Brain microvascular endothelial cell (primary cell): Measurements from ENCODE around the gene DLG2.
"Not testable (repeated sequence)": the region's sequence is repeated elsewhere in the genome, so short reads cannot be mapped to it uniquely, and the experiment has no call there.

Experiments used
- DNase-seq: peaks from one replicate; pipeline ENCODE4 v3.0.0-alpha.2; 2020
- H3K27ac ChIP-seq: fragments of 250-450 bp; sonication (Bioruptor Pico); 2 replicates; pipeline ENCODE4 v1.5.1; 2020; ENCODE audit warnings: mild to moderate bottlenecking, moderate library complexity
- H3K27me3 ChIP-seq: fragments of 250-450 bp; sonication (Bioruptor Pico); replicated peaks from 2 replicates; pipeline ENCODE4 v1.5.1; 2020; ENCODE audit warnings: mild to moderate bottlenecking
- H3K36me3 ChIP-seq: fragments of 250-450 bp; sonication (Bioruptor Pico); replicated peaks from 2 replicates; pipeline ENCODE4 v1.5.1; 2020; ENCODE audit warnings: mild to moderate bottlenecking
- H3K4me3 ChIP-seq: 2 replicates; pipeline ENCODE4 v1.5.1; 2011; ENCODE audit warnings: low read depth, mild to moderate bottlenecking, control low read depth, low read length, moderate library complexity
- CTCF ChIP-seq: IDR thresholded peaks from 2 replicates; pipeline ENCODE4 v1.5.1; 2011; ENCODE audit warnings: low read depth, mild to moderate bottlenecking, moderate library complexity, low read length, control low read depth, inconsistent platforms; ENCODE audit errors: missing control alignments
- in situ Hi-C: cut with HindIII; loops from 2 replicates; pipeline ENCODE4 v1.10.0; 2017; ENCODE audit warnings: low sequenced_read_pairs, low pct_ligation_motif_present

The DLG2 gene

GRCh38 chr11:85385547-85385946 is 241.6 kb downstream of the DLG2 start:
- in situ Hi-C loops = no loop called here

DNA sequence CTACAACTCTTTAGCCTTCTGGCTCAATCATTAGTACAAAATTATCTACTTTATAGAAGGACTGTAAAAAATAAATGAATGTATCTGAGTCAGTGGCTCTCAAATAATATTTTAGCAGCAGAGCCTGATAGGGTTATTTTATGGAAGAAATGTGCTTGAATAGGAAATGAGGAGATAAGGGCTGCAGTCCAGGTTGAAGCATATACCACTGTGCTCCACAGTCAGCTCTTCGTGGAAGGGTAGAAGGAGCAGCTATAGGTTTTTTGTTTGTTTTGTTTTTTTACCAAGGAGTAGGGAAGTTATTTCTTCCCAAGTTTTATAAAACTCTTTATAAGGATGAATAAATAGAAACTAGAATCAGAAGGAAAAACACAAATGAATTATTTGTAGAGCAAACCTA is 242.0 kb downstream of the DLG2 start:
- DNase-seq = no peak
- H3K36me3 ChIP-seq = no peaks in the 10 kb centered on the region
- H3K27ac ChIP-seq = no peak overlapping the region
- H3K27me3 ChIP-seq = no peaks in the 10 kb centered on the region
- in situ Hi-C loops = no loop called here
- no peak for TF ChIP-seq CTCF
- no peak overlapping the region for H3K4me3 ChIP-seq

More at GRCh38 chr11:85385547-85385946, 241.6 kb downstream of the DLG2 start:
- DNase-seq = no peak
- Histone ChIP-seq H3K4me3 (no peak overlapping the region), H3K27me3 (no peaks in the 10 kb centered on the region), H3K36me3 (no peaks in the 10 kb centered on the region), H3K27ac (no peak overlapping the region)
- TF ChIP-seq CTCF = no peak

GRCh38 chr11:85379066-85379465 is 248.1 kb downstream of the DLG2 start:
- in situ Hi-C loops = no loop called here
- no peaks in the 10 kb centered on the region for H3K36me3 ChIP-seq
- H3K27ac ChIP-seq = no peak overlapping the region
- no peak for TF ChIP-seq CTCF
- H3K27me3 ChIP-seq = no peaks in the 10 kb centered on the region
- DNase-seq = no peak
- no peak overlapping the region for H3K4me3 ChIP-seq

GRCh38 chr11:85377901-85378300 is 249.2 kb downstream of the DLG2 start:
- no peaks in the 10 kb centered on the region for H3K27me3 ChIP-seq
- TF ChIP-seq CTCF = no peak
- H3K36me3 ChIP-seq = no peaks in the 10 kb centered on the region
- in situ Hi-C loops = no loop called here
- H3K27ac ChIP-seq = no peak overlapping the region
- no peak for DNase-seq
- H3K4me3 ChIP-seq = no peak overlapping the region

DNA sequence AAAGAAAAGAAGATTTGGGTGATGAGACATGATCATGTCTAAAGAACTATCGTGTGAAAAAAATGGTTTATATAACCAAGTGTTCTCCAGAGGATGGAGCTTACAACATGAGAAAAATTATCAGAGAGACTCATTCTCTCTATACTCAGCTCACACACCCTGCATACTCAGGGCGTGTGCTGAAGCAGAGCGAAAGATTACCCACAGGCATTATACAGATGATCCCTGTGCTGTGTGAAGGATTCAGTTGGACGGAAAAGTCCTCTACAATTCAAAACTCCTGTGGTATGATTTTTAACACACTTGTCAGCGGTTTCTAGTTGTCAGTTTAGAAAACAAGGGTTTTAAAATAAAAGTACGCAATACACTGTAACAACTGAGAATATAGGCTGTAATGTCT is 267.3 kb downstream of the DLG2 start:
- DNase-seq = no peak
- Histone ChIP-seq H3K27me3 (no peaks in the 10 kb centered on the region), H3K36me3 (no peaks in the 10 kb centered on the region), H3K27ac (no peak overlapping the region), H3K4me3 (no peak overlapping the region)
- in situ Hi-C loops = no loop called here
- no peak for TF ChIP-seq CTCF

GRCh38 chr11:85355921-85356320 is 271.2 kb downstream of the DLG2 start:
- TF ChIP-seq CTCF = no peak
- no peak overlapping the region for H3K27ac ChIP-seq
- no peak overlapping the region for H3K4me3 ChIP-seq
- no peaks in the 10 kb centered on the region for H3K36me3 ChIP-seq
- in situ Hi-C loops = no loop called here
- no peak for DNase-seq
- H3K27me3 ChIP-seq = no peaks in the 10 kb centered on the region

- in situ Hi-C loops, H3K36me3 ChIP-seq, H3K4me3 ChIP-seq, H3K27me3 ChIP-seq, H3K27ac ChIP-seq, DNase-seq: not testable (repeated sequence)
These were observed 277.6 kb downstream of the DLG2 start for GRCh38 chr11:85349539-85349938.
